Heart right ventricle (tissue), 16 donors: ENCODE results near the gene ANKRD16. TPM values are rescaled to one million over a fixed set of nuclear protein-coding genes. Genes with fewer than 3 reads are reported as not detected.

Experiments used
- ATAC-seq, 8 donors: fragments of 200-7000 bp; cut with Tn5 transposase; one replicate each; pipeline ENCODE4 v1.9.1; 2020; ENCODE audit warnings: mild to moderate bottlenecking in 8 of 8, moderate library complexity in 8 of 8, moderate number of reproducible peaks in 1 of 8
- DNase-seq, 2 donors: peaks; one replicate each; pipeline ENCODE4 v3.0.0-alpha.2; 2020
- H3K27ac ChIP-seq, 10 donors: fragments of 200-600 bp; sonication (generic) in 2 of 10; one replicate each; pipeline versions ENCODE4 v1.5.0 to v1.8.0; 2020 to 2022; ENCODE audit warnings: mild to moderate bottlenecking in 3 of 10
- H3K27me3 ChIP-seq, 7 donors: fragments of 200-600 bp; one replicate each; pipeline ENCODE4 v1.8.0; 2021 to 2022; ENCODE audit warnings: mild to moderate bottlenecking in 2 of 7
- H3K36me3 ChIP-seq, 9 donors: fragments of 200-600 bp; sonication (generic) in 1 of 9; one replicate each; pipeline versions ENCODE4 v1.5.0 to v1.8.0; 2020 to 2022; ENCODE audit warnings: mild to moderate bottlenecking in 2 of 9
- H3K4me1 ChIP-seq, 9 donors: fragments of 200-600 bp; sonication (generic) in 1 of 9; one replicate each; pipeline versions ENCODE4 v1.5.0 to v1.8.0; 2020 to 2022; ENCODE audit warnings: mild to moderate bottlenecking in 4 of 9
- H3K4me3 ChIP-seq, 10 donors: fragments of 200-600 bp; sonication (generic) in 2 of 10; one replicate each; pipeline versions ENCODE4 v1.5.0 to v1.8.0; 2020 to 2022; ENCODE audit warnings: mild to moderate bottlenecking in 7 of 10, moderate library complexity in 2 of 10
- H3K9me3 ChIP-seq, 11 donors: fragments of 200-600 bp in 10 of 11; sonication (generic) in 2 of 11; one replicate each; pipeline versions ENCODE4 v1.5.0 to v1.8.0; 2013 to 2022; ENCODE audit warnings: mild to moderate bottlenecking in 2 of 11, control low read depth in 1 of 11, moderate library complexity in 1 of 11
- WGBS, 2 donors: extraction: QIAGEN DNeasy Blood & Tissue Kit; methylation state at CpG; one replicate each; pipeline ENCODE4 v1.1.7; 2013; ENCODE audit warnings: inconsistent platforms in 1 of 2; 5-methylcytosine and 5-hydroxymethylcytosine counted together
- intact Hi-C, 10 donors: fragments of 100-400 bp; cut with DNase I; formaldehyde crosslinking; loops; one replicate each; pipeline versions ENCODE4 v1.11.1 to v1.14.2; 2022
- polyA plus RNA-seq, 2 donors: library from polyadenylated mRNA; stranded (reverse); fragments of 200-250 nt; gene quantifications; one replicate each; pipeline ENCODE4 v1.2.3, GENCODE V29; 2013
- total RNA-seq, 10 donors: library from RNA; stranded (reverse); fragmentation: NEBNext Ultra II Directional in 3 of 10; extraction: Animal tissue kit (Norgen Biotek cat#: 25700) in 3 of 10; gene quantifications; one replicate each; pipeline versions ENCODE4 v1.2.1 to v1.2.4, GENCODE V29; 2021 to 2023
- TF ChIP-seq, protein P1 (sequence below), 9 donors: fragments of 200-600 bp; sonication (generic) in 2 of 9; IDR thresholded peaks; one replicate each; pipeline versions ENCODE4 v1.5.0 to v1.8.0; 2021 to 2022; ENCODE audit warnings: antibody characterized with exemption in 9 of 9, mild to moderate bottlenecking in 5 of 9, moderate library complexity in 1 of 9
- donor health status: Arrhythmogenic right ventricular cardiomyopathy.
- donor health status: ischemic (EF 13 %, LVEDD 7.1; RV severe dilation, severe dysfunction).
- donor health status: healthy with polysubstance abuse.
- donor health status: DM: no; HTN: yes; CAD: no.
- donor health status: DM: no; HTN: no; CAD: no.
- donor health status: ischemic (EF 25% LVEDD 6.9; RV normal size, moderate dysfunction).
- donor health status: ischemic (EF 25% LVEDD 5.7; RV mildly dilated, moderate dysfunction).
- donor health status: healthy.
- donor health status: DM: yes; HTN: yes; CAD: no.
- donor health status: Ischemic cardiomyopathy.
- donor health status: ischemic (EF 35%, LVEDD 5.7; RV mildly dilated, moderate dysfunction).
- donor health status: nonischemic (EF 11% LVEDD 7.7; RV severe dilation, severe dysfunction).
- donor health status: DM: yes; HTN: yes; CAD: no.
- donor health status: PGD.
- donor health status: ischemic (EF 29% LVEDD 5.4; RV normal size, mild dysfunction).
- donor health status: nonischemic (EF 23%, LVEDD 6.1; RV moderate dilation, normal function).

The ANKRD16 gene
- total and polyA plus RNA-seq, 12 donors: 2.2 to 3.9 (median 3.4) TPM

DNA sequence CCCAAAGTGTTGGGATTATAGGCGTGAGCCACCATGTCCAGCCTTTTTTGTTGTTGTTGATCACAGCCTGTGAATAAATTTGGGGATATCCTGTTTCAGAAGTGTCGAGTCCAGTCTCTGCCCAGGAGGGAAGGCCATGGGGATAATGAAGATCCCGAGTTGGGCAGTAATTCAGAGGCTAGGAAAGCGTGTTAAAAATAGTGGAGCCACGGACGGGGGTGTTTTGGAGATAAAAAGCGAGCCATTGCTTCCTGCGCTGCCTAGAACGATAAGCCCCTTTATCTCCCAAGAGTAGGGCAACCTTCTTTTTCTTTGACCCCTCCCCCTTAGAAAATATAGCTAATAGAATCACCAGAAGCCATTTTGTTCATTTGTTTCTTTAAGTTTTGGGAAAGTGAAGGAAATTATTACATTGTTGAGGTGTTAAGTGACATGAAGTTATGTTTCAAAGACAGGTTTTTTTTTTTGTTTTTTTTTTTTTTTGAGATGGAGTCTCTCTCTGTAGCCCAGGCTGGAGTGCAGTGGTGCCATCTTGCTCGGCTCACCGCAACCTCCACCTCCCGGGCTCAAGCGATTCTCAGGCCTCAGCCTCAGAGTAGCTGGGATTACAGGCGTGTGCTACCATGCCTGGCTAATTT is 44.3 kb upstream of the ANKRD16 start:
- Histone ChIP-seq H3K27ac (peak overlapping the region in 2 of 10 donors; percentile 15 to 54), H3K4me3 (no peak overlapping the region), H3K9me3 (no peaks in the 10 kb centered on the region), H3K4me1 (peaks cover 0 to 10% (median 0%) of the 10 kb centered on the region in 9 donors), H3K27me3 (no peaks in the 10 kb centered on the region), H3K36me3 (peaks cover 0 to 99% (median 60%) of the 10 kb centered on the region in 9 donors)
- TF ChIP-seq, protein P1, sequence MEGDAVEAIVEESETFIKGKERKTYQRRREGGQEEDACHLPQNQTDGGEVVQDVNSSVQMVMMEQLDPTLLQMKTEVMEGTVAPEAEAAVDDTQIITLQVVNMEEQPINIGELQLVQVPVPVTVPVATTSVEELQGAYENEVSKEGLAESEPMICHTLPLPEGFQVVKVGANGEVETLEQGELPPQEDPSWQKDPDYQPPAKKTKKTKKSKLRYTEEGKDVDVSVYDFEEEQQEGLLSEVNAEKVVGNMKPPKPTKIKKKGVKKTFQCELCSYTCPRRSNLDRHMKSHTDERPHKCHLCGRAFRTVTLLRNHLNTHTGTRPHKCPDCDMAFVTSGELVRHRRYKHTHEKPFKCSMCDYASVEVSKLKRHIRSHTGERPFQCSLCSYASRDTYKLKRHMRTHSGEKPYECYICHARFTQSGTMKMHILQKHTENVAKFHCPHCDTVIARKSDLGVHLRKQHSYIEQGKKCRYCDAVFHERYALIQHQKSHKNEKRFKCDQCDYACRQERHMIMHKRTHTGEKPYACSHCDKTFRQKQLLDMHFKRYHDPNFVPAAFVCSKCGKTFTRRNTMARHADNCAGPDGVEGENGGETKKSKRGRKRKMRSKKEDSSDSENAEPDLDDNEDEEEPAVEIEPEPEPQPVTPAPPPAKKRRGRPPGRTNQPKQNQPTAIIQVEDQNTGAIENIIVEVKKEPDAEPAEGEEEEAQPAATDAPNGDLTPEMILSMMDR (IDR thresholded peaks at IDR 0.05): no peak
- WGBS, 2 donors: 65 to 73% methylated on average over 14 of the region's 14 CpGs
- no peak for DNase-seq
- no peak for ATAC-seq
- intact Hi-C loops: no loop called here

DNA sequence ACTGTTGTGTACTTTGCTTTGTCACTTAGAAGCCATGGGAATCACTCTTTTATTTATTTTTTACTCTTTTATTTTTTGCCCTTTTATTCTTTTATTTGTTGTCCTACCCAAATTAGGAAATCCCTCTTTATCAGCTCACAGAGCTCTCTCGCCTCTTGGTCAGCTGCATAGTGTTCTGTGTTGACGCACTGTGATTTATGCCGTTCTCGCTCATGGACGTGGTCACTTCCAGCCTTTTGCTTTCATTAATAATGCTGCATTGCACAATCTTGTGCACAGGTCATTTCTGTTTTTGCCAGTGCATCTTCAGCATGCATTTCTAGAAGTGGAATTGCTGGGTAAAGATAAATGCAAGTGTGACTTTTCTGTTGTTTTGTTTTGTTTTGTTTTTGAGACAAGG is 42.7 kb upstream of the ANKRD16 start:
- no peak overlapping the region for H3K4me3 ChIP-seq
- no peak for ATAC-seq
- intact Hi-C loops: no loop called here
- DNase-seq: no peak
- H3K27me3 ChIP-seq: no peaks in the 10 kb centered on the region
- WGBS, 2 donors: 87 to 91% methylated on average over 5 of the region's 5 CpGs
- TF ChIP-seq, protein P1 (IDR thresholded peaks at IDR 0.05): no peak
- H3K27ac ChIP-seq: peak overlapping the region in 1 of 10 donors; percentile 54
- H3K4me1 ChIP-seq: peaks cover 0 to 10% (median 0%) of the 10 kb centered on the region in 9 donors
- no peaks in the 10 kb centered on the region for H3K9me3 ChIP-seq
- peaks cover 0 to 99% (median 68%) of the 10 kb centered on the region in 9 donors for H3K36me3 ChIP-seq

DNA sequence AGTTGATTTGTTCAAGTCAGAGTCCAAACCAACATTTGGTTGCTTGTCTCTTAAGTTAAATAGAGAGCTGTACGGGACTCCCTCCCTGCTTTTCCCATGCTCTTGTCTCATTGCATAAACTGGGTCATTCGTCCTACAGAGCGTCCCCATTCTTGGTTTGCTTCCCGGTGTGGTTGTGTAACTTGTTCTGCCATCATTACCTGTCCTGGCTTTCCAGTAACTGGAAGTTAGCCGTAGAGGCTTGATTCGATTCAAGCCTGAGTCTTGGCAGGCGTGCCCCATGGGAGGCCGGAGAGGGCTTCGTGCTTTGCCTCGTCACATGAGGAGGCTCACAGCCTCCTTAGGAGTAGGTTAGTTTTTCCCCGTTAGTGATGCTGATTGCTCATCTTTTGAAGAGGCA is 40.6 kb upstream of the ANKRD16 start:
- no peak for DNase-seq
- no peak overlapping the region for H3K4me3 ChIP-seq
- no peak overlapping the region for H3K27ac ChIP-seq
- WGBS, 2 donors: 87 to 91% methylated on average over 11 of the region's 11 CpGs
- no peaks in the 10 kb centered on the region for H3K9me3 ChIP-seq
- peak in 1 of 8 donors; percentile 58 for ATAC-seq
- no peaks in the 10 kb centered on the region for H3K27me3 ChIP-seq
- TF ChIP-seq, protein P1 (IDR thresholded peaks at IDR 0.05): no peak
- intact Hi-C loops: no loop called here
- peaks cover 0 to 99% (median 66%) of the 10 kb centered on the region in 9 donors for H3K36me3 ChIP-seq
- H3K4me1 ChIP-seq: peaks cover 0 to 10% (median 0%) of the 10 kb centered on the region in 9 donors

DNA sequence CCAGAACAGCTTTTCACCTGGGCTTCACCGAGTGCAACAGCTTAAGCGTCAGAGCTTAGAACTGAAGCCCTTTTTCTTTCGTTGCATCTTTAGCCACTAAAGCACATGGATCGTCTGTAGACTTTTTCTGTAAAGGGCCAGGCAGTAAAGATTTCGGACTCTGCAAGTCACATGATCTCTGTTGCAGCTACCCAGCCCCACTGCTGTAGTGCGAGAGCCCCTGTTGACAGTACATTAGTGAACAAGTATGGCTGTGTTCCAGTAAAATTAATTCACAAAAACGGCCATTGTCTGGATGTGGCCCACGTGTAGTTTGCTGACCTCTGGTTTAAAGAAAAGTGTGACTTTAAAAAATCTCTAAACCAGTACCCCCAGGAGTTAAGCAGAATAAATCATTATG is 39.7 kb upstream of the ANKRD16 start:
- TF ChIP-seq, protein P1 (IDR thresholded peaks at IDR 0.05): no peak
- H3K36me3 ChIP-seq: peaks cover 0 to 99% (median 68%) of the 10 kb centered on the region in 9 donors
- ATAC-seq (no peak), DNase-seq (no peak)
- intact Hi-C loops: no loop called here
- H3K27ac ChIP-seq: no peak overlapping the region
- WGBS, 2 donors: 78% methylated on average over 8 of the region's 8 CpGs
- no peaks in the 10 kb centered on the region for H3K9me3 ChIP-seq
- H3K4me3 ChIP-seq: no peak overlapping the region
- H3K27me3 ChIP-seq: no peaks in the 10 kb centered on the region
- peaks cover 0 to 10% (median 0%) of the 10 kb centered on the region in 9 donors for H3K4me1 ChIP-seq
